Subcutaneous adipose tissue (tissue), 4 donors: ENCODE measurements around the gene DUOX2. TPM values are rescaled to one million over a fixed set of nuclear protein-coding genes. Genes with fewer than 3 reads are reported as not detected.

ENCODE experiments used
- CTCF ChIP-seq: fragments of 450-650 bp; IDR thresholded peaks from one replicate; pipeline ENCODE4 v1.5.1; 2016; ENCODE audit warnings: low read depth, mild to moderate bottlenecking, control low read depth, antibody characterized with exemption, moderate library complexity
- total RNA-seq, 4 donors: library from RNA; depleted of rRNA; stranded (reverse); fragments of >200 nt; gene quantifications; one replicate each; pipeline ENCODE4 v1.1.0, GENCODE V29; 2016

Gene DUOX2
- total RNA-seq, 4 donors from 2014 or later = under 0.01 to 0.22 (median under 0.01) TPM; not detected in 1

- TF ChIP-seq CTCF = no peak
Observed at GRCh38 chr15:45116482-45117307, 2.7 kb upstream of the DUOX2 start.

- TF ChIP-seq CTCF = no peak
Observed at GRCh38 chr15:45116006-45116481, 2.1 kb upstream of the DUOX2 start.

- no peak for TF ChIP-seq CTCF
Observed at GRCh38 chr15:45115312-45115820, 1.4 kb upstream of the DUOX2 start.

- TF ChIP-seq CTCF = no peak
Observed at GRCh38 chr15:45114751-45115085, 746 bp upstream of the DUOX2 start.

- no peak for TF ChIP-seq CTCF
Observed at GRCh38 chr15:45113380-45113990, 487 bp downstream of the DUOX2 start.

- no peak for TF ChIP-seq CTCF
Observed at GRCh38 chr15:45112591-45113379, 1.2 kb downstream of the DUOX2 start.
